GM18502 (cell line): ENCODE results near the gene DNAH17.
"Not testable (repeated sequence)": the region's sequence is repeated elsewhere in the genome, so short reads cannot be mapped to it uniquely, and the experiment has no call there.

ENCODE experiments used
- ATAC-seq: cut with Tn5 transposase; IDR thresholded peaks from one replicate; pipeline ENCODE4 v1.9.1; 2021; ENCODE audit warnings: mild to moderate bottlenecking; ENCODE audit not compliant: unreplicated experiment, poor library complexity

DNAH17 gene

GRCh38 chr17:78528541-78528940 is 48.7 kb downstream of the DNAH17 start:
- no peak for ATAC-seq

GRCh38 chr17:78527345-78527744 is 49.9 kb downstream of the DNAH17 start:
- ATAC-seq: no peak

- no peak for ATAC-seq
These were observed 50.8 kb downstream of the DNAH17 start for GRCh38 chr17:78526231-78527025.

- ATAC-seq: no peak
These were observed 51.6 kb downstream of the DNAH17 start for GRCh38 chr17:78525511-78526160.

GRCh38 chr17:78524870-78525510 is 52.2 kb downstream of the DNAH17 start:
- no peak for ATAC-seq

DNA sequence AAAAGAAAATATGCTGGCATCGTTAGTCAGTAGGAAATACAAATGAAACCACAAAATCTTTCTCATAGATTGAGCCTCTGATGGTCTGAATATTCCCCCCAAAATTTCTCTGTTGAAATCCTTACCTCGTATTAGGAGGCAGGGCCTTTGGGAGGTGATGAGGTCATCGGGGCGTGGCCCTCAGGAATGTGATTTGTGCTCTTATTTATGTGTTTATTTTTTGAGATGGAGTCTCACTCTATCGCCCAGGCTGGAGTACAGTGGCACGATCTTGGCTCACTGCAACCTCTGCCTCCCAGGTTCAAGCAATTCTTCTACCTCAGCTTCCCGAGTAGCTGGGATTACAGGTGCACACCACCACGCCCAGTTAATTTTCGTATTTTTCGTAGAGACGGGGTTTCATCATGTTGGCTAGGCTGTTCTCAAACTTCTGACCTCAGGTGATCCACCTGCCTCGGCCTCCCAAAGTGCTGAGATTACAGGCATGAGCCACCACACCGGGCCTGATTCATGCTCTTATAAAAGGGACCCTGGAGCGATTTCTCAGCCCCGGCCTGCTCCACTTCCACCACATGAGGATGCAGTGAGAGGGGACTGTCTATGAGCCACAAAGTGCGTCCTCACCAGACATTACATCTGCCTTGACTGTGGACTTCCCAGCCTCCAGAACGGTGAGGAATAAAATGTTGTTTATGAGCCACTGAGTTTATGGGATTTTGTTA is 53.1 kb downstream of the DNAH17 start:
- no peak for ATAC-seq

GRCh38 chr17:78522031-78522809 is 55.0 kb downstream of the DNAH17 start:
- no peak for ATAC-seq

GRCh38 chr17:78517421-78517820 is 59.8 kb downstream of the DNAH17 start:
- no peak for ATAC-seq

- no peak for ATAC-seq
These were observed 61.7 kb downstream of the DNAH17 start for GRCh38 chr17:78515480-78515879.

DNA sequence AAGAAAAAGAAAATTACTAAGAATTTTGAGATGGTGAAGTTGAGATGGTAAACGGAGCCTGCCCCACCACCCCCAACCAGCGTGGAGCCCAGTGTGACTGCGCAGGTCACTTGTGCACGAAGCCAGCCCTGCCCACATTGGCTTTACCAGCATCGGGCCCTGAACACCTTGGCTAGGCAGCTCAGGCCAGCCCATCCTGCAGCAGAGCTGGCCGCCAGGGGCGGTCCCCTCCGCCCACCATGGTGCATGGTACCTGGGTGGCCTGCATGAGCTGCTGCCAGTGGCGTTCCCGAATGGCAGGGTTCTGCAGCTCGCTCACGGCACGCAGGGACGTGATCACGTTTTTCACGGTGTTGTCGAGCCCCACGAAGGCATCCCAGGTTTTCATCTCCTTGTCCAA is 62.7 kb downstream of the DNAH17 start:
- ATAC-seq: no peak

DNA sequence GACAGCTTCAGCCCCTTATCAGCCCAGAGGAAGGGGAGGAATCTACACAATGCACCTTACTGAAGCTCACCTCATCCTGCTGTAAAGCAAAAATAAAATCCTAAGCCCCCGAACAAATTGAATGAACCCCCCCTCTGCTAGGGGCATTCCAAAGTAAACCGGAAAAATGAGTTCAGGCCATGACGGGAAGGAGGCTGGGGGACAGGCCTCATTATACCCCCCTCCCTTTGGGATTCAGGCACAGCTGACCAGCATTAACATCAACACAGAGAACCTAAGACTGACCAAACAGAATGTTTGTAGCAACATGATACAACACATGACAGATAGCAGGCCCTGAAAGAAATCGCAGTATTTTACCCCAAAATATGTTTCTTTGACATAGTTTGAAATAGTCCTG is 64.2 kb downstream of the DNAH17 start:
- no peak for ATAC-seq

- ATAC-seq: no peak
These were observed 66.8 kb downstream of the DNAH17 start for GRCh38 chr17:78510141-78511075.

DNA sequence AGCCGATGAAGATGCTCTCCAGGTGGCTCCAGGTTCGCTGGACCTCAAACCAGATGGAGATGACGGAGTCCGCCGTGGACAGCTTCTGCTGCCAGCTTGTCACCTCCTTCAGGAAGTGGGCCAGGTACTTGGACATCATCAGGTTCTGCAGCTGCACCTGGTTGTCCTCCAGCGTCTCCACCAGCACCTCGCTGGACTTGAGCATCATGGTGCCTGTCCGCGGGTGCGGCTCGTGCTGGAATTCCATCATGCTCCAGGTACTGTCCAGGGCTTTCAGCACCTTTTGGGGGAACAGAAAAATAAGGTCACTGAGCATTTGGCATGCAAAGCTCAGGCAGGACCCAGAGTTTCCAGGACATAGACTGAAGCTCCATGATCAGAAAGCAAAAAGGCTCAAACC is 69.7 kb downstream of the DNAH17 start:
- no peak for ATAC-seq

DNA sequence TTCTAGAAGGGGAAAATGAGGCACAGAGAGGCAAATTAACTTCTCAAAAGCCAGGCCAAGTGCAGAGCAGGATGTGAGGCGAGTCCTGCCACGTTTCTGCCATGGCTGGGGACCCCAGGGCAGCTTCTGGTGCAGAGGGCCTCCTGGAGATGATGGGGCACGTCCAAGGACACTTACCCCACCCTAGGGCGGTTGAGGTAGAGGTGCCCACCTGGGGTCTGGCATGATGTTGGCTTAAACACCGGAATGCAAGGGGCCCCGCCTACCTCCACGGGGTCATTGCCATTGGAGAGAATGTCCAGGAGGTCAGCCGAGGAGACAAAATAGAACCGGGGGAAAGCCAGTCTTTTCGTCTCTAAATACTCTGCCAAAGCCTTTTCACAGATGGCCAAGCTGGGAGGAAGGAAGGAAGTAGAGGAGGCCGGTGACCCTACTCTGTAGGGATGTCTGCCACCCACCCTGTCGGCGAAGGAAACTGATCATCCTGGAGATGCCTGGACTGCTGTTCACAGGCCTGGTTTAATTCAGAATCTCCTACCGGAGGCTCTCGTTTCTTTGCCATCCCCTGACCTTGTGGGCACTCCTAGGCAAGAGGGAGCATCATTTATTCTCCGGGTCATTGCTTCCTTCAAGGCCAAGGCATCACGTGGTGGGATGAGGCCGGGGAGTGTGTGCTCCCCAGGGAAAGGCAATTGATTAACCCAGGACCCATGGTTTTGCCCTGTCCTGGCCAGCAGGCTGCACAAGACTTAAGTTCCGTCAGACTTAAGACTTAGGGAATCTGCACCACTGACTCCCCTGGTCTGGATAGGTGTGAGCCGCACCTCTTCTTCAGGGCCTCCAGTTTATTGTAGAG is 70.5 kb downstream of the DNAH17 start:
- no peak for ATAC-seq

DNA sequence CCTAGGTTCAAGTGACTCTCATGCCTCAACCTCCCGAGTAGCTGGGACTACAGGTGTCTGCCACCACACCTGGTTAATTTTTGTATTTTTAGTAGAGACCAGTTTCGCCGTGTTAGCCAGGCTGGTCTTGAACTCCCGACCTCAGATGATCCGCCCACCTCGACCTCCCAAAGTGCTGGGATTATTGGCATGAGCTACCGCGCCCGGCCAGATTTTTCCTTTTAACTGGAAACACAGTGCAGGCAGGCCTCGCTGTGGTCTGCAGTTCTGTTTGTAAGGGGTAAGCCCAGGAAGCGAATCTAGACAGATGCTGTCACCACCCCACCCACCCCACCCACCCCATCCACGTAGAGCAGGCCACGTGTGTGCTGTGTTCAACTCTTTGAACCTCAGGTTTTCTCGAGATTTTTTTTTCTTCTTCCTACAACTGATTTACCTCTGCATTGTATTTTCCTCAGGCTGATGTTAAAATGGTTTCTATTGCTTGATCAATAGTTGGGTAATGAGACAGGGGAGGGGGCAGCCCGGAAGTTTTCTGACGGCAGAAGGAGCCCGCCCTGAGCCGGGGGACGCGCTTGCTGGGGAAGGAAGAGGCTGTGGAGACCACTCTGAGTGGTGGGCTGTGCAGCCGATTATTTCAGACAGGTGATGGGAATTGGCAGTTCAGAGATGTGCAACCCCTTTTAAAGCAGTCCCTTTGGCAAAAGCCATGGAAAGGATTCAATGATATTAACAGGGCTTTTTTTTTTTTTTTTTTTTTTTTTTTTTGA is 72.9 kb downstream of the DNAH17 start:
- no peak for ATAC-seq

DNA sequence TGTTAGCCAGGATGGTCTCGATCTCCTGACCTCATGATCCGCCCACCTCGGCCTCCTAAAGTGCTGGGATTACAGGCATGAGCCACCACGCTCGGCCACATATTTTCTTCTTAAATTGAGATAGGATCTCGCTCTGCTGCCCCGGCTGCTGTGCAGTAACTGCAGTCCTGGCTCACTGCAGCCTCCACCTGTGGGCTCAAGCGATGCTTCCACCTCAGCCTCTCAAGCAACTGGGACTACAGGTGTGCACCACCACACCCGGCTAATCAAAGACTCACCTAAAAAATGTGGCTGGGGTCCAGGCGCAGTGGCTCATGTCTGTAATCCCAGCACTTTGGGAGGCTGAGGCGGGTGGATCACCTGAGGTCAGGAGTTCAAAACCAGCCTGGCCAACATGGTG is 73.8 kb downstream of the DNAH17 start:
- not testable (repeated sequence) for ATAC-seq

DNA sequence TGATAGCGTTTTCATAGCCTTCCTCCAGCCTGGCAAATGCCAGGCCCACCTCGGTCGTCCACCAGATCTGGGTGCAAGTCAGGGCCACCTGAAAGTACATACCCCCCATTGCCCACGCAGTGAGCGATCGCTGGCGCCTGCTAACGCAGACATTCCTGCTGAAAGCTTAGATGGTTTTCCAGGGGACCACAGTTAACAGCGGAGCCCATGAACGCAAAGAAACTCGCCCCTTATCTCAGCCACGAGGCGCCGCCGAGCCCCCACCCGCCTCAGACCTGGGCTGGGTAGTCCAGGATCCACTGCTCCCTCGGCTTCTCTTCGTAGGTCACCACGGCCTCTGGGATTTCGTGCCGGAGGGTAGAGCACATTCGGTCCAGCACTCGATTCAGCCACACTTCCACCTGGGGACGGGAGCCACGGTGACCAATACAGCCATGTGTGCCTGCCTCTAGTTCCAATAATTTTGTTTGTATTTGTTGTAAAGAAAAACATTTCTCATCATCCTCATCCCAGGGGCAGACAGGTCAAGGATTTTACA is 74.5 kb downstream of the DNAH17 start:
- no peak for ATAC-seq
